Endothelial cell of umbilical vein (primary cell): ENCODE measurements around the gene TTC21A. TPM values are rescaled to one million over a fixed set of nuclear protein-coding genes. Genes with fewer than 3 reads are reported as not detected.

ENCODE experiments used
- BruUV-seq: library from RNA; stranded (reverse); fragments of 400-500 nt; replicated peaks from 2 replicates; lab custom pipeline; 2021; lab: Mats Ljungman, UMichigan
- CTCF ChIA-PET: fragments of 300-600, 350-600 bp; sonication (Branson Sonifier 250); formaldehyde crosslinking; loops from one replicate; lab custom pipeline; 2021; ENCODE audit warnings: antibody characterized with exemption, inconsistent platforms; lab: Charles Lee
- POLR2A ChIA-PET: fragments of 300-600, 350-600 bp; sonication (Branson Sonifier 250); formaldehyde crosslinking; loops from one replicate; lab custom pipeline; 2021; ENCODE audit warnings: antibody characterized with exemption, inconsistent platforms; lab: Charles Lee
- DNase-seq: peaks from one replicate; pipeline ENCODE4 v3.0.0-alpha.2; 2011; ENCODE audit warnings: low read depth, low spot score
- FAIRE-seq: peaks from 2 replicates; lab custom pipeline; 2011; peaks lifted over from hg19 to GRCh38; lab: Jason Lieb, UNC
- H2AFZ ChIP-seq: 2 replicates; pipeline ENCODE4 v1.6.0; 2012; ENCODE audit warnings: low read depth, low read length, control low read depth, inconsistent platforms
- H3K27ac ChIP-seq: 2 replicates; pipeline ENCODE4 v1.5.1; 2011; ENCODE audit warnings: low read depth, mild to moderate bottlenecking, control low read depth, low read length, moderate library complexity; ENCODE audit not compliant: insufficient read depth
- H3K27me3 ChIP-seq, 2 experiments: 2 replicates each; pipeline versions ENCODE4 v1.6.0 to v1.6.1; 2011; ENCODE audit warnings: low read length in 2 of 2, mixed read lengths in 1 of 2; ENCODE audit not compliant: control insufficient read depth in 2 of 2, insufficient read depth in 2 of 2
- H3K36me3 ChIP-seq, 2 experiments: 2 replicates in 1 of 2; 3 replicates in 1 of 2; pipeline ENCODE4 v1.5.1; 2011; ENCODE audit warnings: low read length in 2 of 2, mild to moderate bottlenecking in 1 of 2, moderate library complexity in 1 of 2; ENCODE audit not compliant: control insufficient read depth in 2 of 2, insufficient read depth in 2 of 2; ENCODE audit errors: extremely low read depth in 1 of 2
- H3K4me1 ChIP-seq: 3 replicates; pipeline ENCODE4 v1.5.1; 2011; ENCODE audit warnings: mild to moderate bottlenecking, low read length; ENCODE audit not compliant: control insufficient read depth, insufficient read depth; ENCODE audit errors: extremely low read depth
- H3K4me2 ChIP-seq: 2 replicates; pipeline ENCODE4 v1.6.1; 2011; ENCODE audit warnings: low read length, control low read depth, mixed read lengths; ENCODE audit not compliant: insufficient read depth
- H3K4me3 ChIP-seq, 3 experiments: fragments of 200-600 bp in 1 of 3; sonication (generic), shearing (Covaris generic) in 1 of 3; replicated peaks in 1 of 3; 2 replicates each; pipeline ENCODE4 v1.5.1; 2011 to 2016; ENCODE audit warnings: control low read depth in 3 of 3, low read length in 3 of 3, mild to moderate bottlenecking in 2 of 3, inconsistent platforms in 1 of 3, low read depth in 1 of 3, moderate library complexity in 1 of 3; ENCODE audit not compliant: insufficient read depth in 1 of 3
- H3K79me2 ChIP-seq: 2 replicates; pipeline ENCODE4 v1.6.0; 2012; ENCODE audit warnings: low read length, inconsistent platforms; ENCODE audit not compliant: control insufficient read depth, insufficient read depth
- H3K9ac ChIP-seq: replicated peaks from 2 replicates; pipeline ENCODE3; 2011; ENCODE audit warnings: low read length, control low read depth; ENCODE audit not compliant: insufficient read depth; ENCODE audit errors: extremely low read depth
- H3K9me1 ChIP-seq: replicated peaks from 3 replicates; pipeline ENCODE4 v1.6.0; 2011; ENCODE audit warnings: mild to moderate bottlenecking, low read length; ENCODE audit not compliant: control insufficient read depth, insufficient read depth; ENCODE audit errors: extremely low read depth
- H3K9me3 ChIP-seq: replicated peaks from 2 replicates; pipeline ENCODE4 v1.5.1; 2012; ENCODE audit warnings: low read length, inconsistent platforms; ENCODE audit not compliant: control insufficient read depth, insufficient read depth
- H4K20me1 ChIP-seq: replicated peaks from 2 replicates; pipeline ENCODE3; 2011; ENCODE audit warnings: mild to moderate bottlenecking, low read length; ENCODE audit not compliant: control insufficient read depth, insufficient read depth; ENCODE audit errors: extremely low read depth
- CTCF ChIP-seq, 2 donors: IDR thresholded peaks; 1 replicate in 1 of 2; 2 replicates in 1 of 2; pipeline ENCODE4 v1.5.1; 2011; ENCODE audit warnings: low read length in 2 of 2, mild to moderate bottlenecking in 2 of 2, moderate library complexity in 2 of 2, control low read depth in 1 of 2, inconsistent platforms in 1 of 2, low read depth in 1 of 2; ENCODE audit not compliant: insufficient read depth in 1 of 2; ENCODE audit errors: extremely low read depth in 1 of 2
- EZH2 ChIP-seq: IDR thresholded peaks from 2 replicates; pipeline ENCODE4 v1.6.1; 2012; ENCODE audit warnings: borderline replicate concordance, low read depth, mild to moderate bottlenecking, moderate library complexity, low read length, inconsistent platforms; ENCODE audit not compliant: severe bottlenecking
- FOS ChIP-seq: IDR thresholded peaks from 2 replicates; pipeline ENCODE4 v1.6.1; 2011; ENCODE audit warnings: mild to moderate bottlenecking, low read length, moderate library complexity, borderline replicate concordance; ENCODE audit not compliant: insufficient read depth
- GATA2 ChIP-seq: IDR thresholded peaks from 2 replicates; pipeline ENCODE4 v1.7.0; 2011; ENCODE audit warnings: low read depth, mild to moderate bottlenecking, moderate library complexity, mixed read lengths, low read length; ENCODE audit not compliant: insufficient read length, insufficient read depth
- JUN ChIP-seq: IDR thresholded peaks from 2 replicates; pipeline ENCODE4 v1.6.1; 2011; ENCODE audit warnings: borderline replicate concordance, low read depth; ENCODE audit not compliant: insufficient read length, insufficient read depth
- MAX ChIP-seq: IDR thresholded peaks from 2 replicates; pipeline ENCODE4 v1.6.1; 2011; ENCODE audit not compliant: insufficient read depth, insufficient read length
- MYC ChIP-seq: IDR thresholded peaks from one replicate; pipeline ENCODE4 v1.6.1; 2011; ENCODE audit warnings: mild to moderate bottlenecking, low read depth, low read length
- POLR2A ChIP-seq: IDR thresholded peaks from 2 replicates; pipeline ENCODE4 v1.6.1; 2012; ENCODE audit warnings: low read depth, mild to moderate bottlenecking, control low read depth, low read length
- POLR2AphosphoS5 ChIP-seq: IDR thresholded peaks from 2 replicates; pipeline ENCODE4 v1.6.1; 2012; ENCODE audit warnings: low read depth, mild to moderate bottlenecking, control low read depth, low read length, moderate library complexity; ENCODE audit not compliant: insufficient read depth
- dilution Hi-C: fragments of 300-500 bp; cut with MboI; formaldehyde crosslinking; loops from one replicate; pipeline ENCODE4 v1.15.0; 2019; ENCODE audit warnings: low sequenced_read_pairs; ENCODE audit not compliant: extremely low pct_ligation_motif_present
- intact Hi-C: fragments of 100-400 bp; cut with micrococcal nuclease; formaldehyde crosslinking; loops from one replicate; pipeline ENCODE4 v1.10.0; 2022
- polyA plus RNA-seq, 4 experiments: library from polyadenylated mRNA; depleted of rRNA in 3 of 4; stranded (reverse) in 3 of 4; unstranded in 1 of 4; fragments of >200 nt; gene quantifications; 2 replicates each; pipeline versions ENCODE4 v1.2.1 to v1.2.3, GENCODE V29; 2011 to 2012; ENCODE audit warnings: missing spikeins in 1 of 4
- total RNA-seq: library from RNA; stranded (reverse); gene quantifications from 2 replicates; pipeline ENCODE4 v1.2.3, GENCODE V29; 2021

Gene TTC21A
- total and polyA plus RNA-seq, 2 donors (not counting 3 experiments of a cell fraction or from before 2014, with no cell fraction given), result 4.7 to 7.8 TPM

GRCh38 chr3:39106851-39107387 lies 561 bp upstream of the TTC21A start:
- Histone ChIP-seq H3K4me2 (peak overlapping the region; percentile 66), H4K20me1 (no peaks in the 10 kb centered on the region), H3K4me3 (peak overlapping the region; percentile 69 to 84 (median 78)), H3K9me1 (no peaks in the 10 kb centered on the region), H3K27me3 (no peaks in the 10 kb centered on the region), H3K79me2 (peaks cover 41% of the 10 kb centered on the region), H3K9me3 (no peaks in the 10 kb centered on the region), H3K27ac (peak overlapping the region; percentile 75), H3K4me1 (peaks cover 18% of the 10 kb centered on the region), H3K36me3 (no peaks in the 10 kb centered on the region), H2AFZ (peak overlapping the region; percentile 21), H3K9ac (peak overlapping the region; percentile 87)
- intact Hi-C loops (loop anchor here (1.0 to 2.0 kb wide), 5 partner anchors 18 to 276 kb away; partner anchors contain the start of gene SLC25A38), dilution Hi-C loops (loop anchor here (5.0 kb wide), 1 partner anchor 85 kb away; the partner anchor contains the start of gene XIRP1)
- TF ChIP-seq EZH2 (no peak), JUN (no peak), FOS (no peak), GATA2 (no peak), POLR2AphosphoS5 (no peak), POLR2A (no peak), MYC (no peak), CTCF (IDR thresholded peaks at IDR 0.05; ENCODE audit: extremely low read depth in 1 of 2, insufficient read depth in 1 of 2, low read depth in 1 of 2, low read length in 2 of 2) (no peak), MAX (no peak)
- CTCF ChIA-PET, result interaction anchor here (0.8 to 3.2 kb wide), 11 partner anchors 9 to 271 kb away, joined by 3 to 26 read pairs (median 5); no protein-coding TSS in a partner anchor
- FAIRE-seq (peak; percentile 78), DNase-seq (peak; percentile 59)
- POLR2A ChIA-PET, result interaction anchor here (1.4 kb wide), 1 partner anchor 71 kb away, joined by 5 read pairs; no protein-coding TSS in a partner anchor
- BruUV-seq, result TSS peak; percentile 50
